Endodermal cell (in vitro differentiated cells): ENCODE data around the gene TDRD7. TPM values are rescaled to one million over a fixed set of nuclear protein-coding genes. Genes with fewer than 3 reads are reported as not detected.

ENCODE experiments used
- DNase-seq: peaks from one replicate; pipeline ENCODE4 v3.0.0-alpha.2; 2017
- H3K27ac ChIP-seq: 2 replicates; pipeline ENCODE4 v1.5.1; 2013; ENCODE audit warnings: mild to moderate bottlenecking, low read depth, low read length, moderate library complexity
- H3K27me3 ChIP-seq: 2 replicates; pipeline ENCODE4 v1.6.1; 2013; ENCODE audit warnings: mild to moderate bottlenecking, low read length, moderate library complexity; ENCODE audit not compliant: insufficient read depth, control insufficient read depth, poor library complexity, severe bottlenecking
- H3K36me3 ChIP-seq: 2 replicates; pipeline ENCODE4 v1.7.0; 2013; ENCODE audit warnings: mild to moderate bottlenecking, low read length, moderate library complexity; ENCODE audit not compliant: control insufficient read depth, insufficient read depth
- H3K4me1 ChIP-seq: one replicate; pipeline ENCODE4 v1.7.0; 2013; ENCODE audit warnings: low read length; ENCODE audit not compliant: control insufficient read depth, insufficient read depth
- H3K4me3 ChIP-seq: 2 replicates; pipeline ENCODE4 v1.5.1; 2013; ENCODE audit warnings: mild to moderate bottlenecking, low read length, moderate library complexity
- H3K9ac ChIP-seq: 2 replicates; pipeline ENCODE4 v1.6.1; 2013; ENCODE audit warnings: mild to moderate bottlenecking, low read length, moderate library complexity; ENCODE audit not compliant: poor library complexity, severe bottlenecking; ENCODE audit errors: extremely low read depth
- H3K9me3 ChIP-seq: 2 replicates; pipeline ENCODE4 v1.6.1; 2013; ENCODE audit warnings: mild to moderate bottlenecking, low read length, moderate library complexity; ENCODE audit not compliant: control insufficient read depth
- H3K27ac Mint-ChIP-seq: 2 replicates; pipeline ENCODE4 v1.8.0; 2020; ENCODE audit warnings: mixed read lengths
- H3K27me3 Mint-ChIP-seq: 2 replicates; pipeline ENCODE4 v1.8.0; 2021; ENCODE audit warnings: mild to moderate bottlenecking, mixed read lengths; ENCODE audit not compliant: insufficient read depth
- H3K36me3 Mint-ChIP-seq: 2 replicates; pipeline ENCODE4 v1.8.0; 2020; ENCODE audit warnings: low read depth, mixed read lengths
- H3K4me1 Mint-ChIP-seq: 2 replicates; pipeline ENCODE4 v1.8.0; 2020; ENCODE audit warnings: mixed read lengths
- H3K4me3 Mint-ChIP-seq: 2 replicates; pipeline ENCODE4 v1.8.0; 2020; ENCODE audit warnings: mild to moderate bottlenecking, moderate library complexity, mixed read lengths
- H3K9me3 Mint-ChIP-seq: 2 replicates; pipeline ENCODE4 v1.8.0; 2020; ENCODE audit warnings: mild to moderate bottlenecking, mixed read lengths
- CTCF ChIP-seq: fragments of 200-600 bp; sonication (generic); conservative IDR thresholded peaks from 2 replicates; pipeline ENCODE4 v1.5.0; 2021; ENCODE audit warnings: antibody characterized with exemption, mild to moderate bottlenecking
- WGBS, 2 experiments: methylation state at CpG; one replicate each; pipeline versions ENCODE4 v1.1.5 to v1.1.7; 2013; ENCODE audit warnings: missing lambda C conversion rate in 2 of 2, mixed read lengths in 1 of 2; ENCODE audit not compliant: insufficient coverage in 1 of 2, insufficient read length in 1 of 2; 5-methylcytosine and 5-hydroxymethylcytosine counted together
- total RNA-seq, 2 donors: library from RNA; stranded (reverse); fragmentation: NEBNext Ultra II Directional in 1 of 2; extraction: Animal tissue kit (Norgen Biotek cat#: 25700) in 1 of 2; gene quantifications; 2 replicates in 1 of 2; 3 replicates in 1 of 2; pipeline ENCODE4 v1.2.1, GENCODE V29; 2021

TDRD7 gene
- total RNA-seq, 2 donors from 2014 or later, result 25.9 to 31.9 TPM

- H3K4me1 Mint-ChIP-seq, result no peaks in the 10 kb centered on the region
- WGBS, 2 experiments, result 67 to 84% methylated on average over 1 of the region's 1 CpG
These were observed 68.3 kb downstream of the TDRD7 start for GRCh38 chr9:97480174-97480573.

GRCh38 chr9:97480749-97481148 lies 68.9 kb downstream of the TDRD7 start:
- Mint-ChIP-seq H3K9me3 (no peaks in the 10 kb centered on the region), H3K27ac (no peak overlapping the region), H3K27me3 (no peaks in the 10 kb centered on the region), H3K4me1 (no peaks in the 10 kb centered on the region), H3K4me3 (no peak overlapping the region), H3K36me3 (peaks cover 27% of the 10 kb centered on the region)
- Histone ChIP-seq H3K27me3 (no peaks in the 10 kb centered on the region), H3K27ac (no peak overlapping the region), H3K4me3 (no peak overlapping the region), H3K9me3 (no peaks in the 10 kb centered on the region), H3K4me1 (no peaks in the 10 kb centered on the region), H3K36me3 (peaks cover 67% of the 10 kb centered on the region), H3K9ac (no peak overlapping the region)
- DNase-seq, result no peak
- 94 to 100% methylated on average over 1 of the region's 1 CpG for WGBS, 2 experiments
- TF ChIP-seq CTCF, result no peak

More at GRCh38 chr9:97480174-97480573, 68.3 kb downstream of the TDRD7 start:
- Mint-ChIP-seq H3K27ac (no peak overlapping the region), H3K36me3 (peaks cover 28% of the 10 kb centered on the region), H3K4me3 (no peak overlapping the region), H3K9me3 (no peaks in the 10 kb centered on the region), H3K27me3 (no peaks in the 10 kb centered on the region)
- no peaks in the 10 kb centered on the region for H3K27me3 ChIP-seq
- no peak overlapping the region for H3K4me3 ChIP-seq
- no peaks in the 10 kb centered on the region for H3K9me3 ChIP-seq
- H3K9ac ChIP-seq, result no peak overlapping the region
- DNase-seq, result no peak
- peaks cover 69% of the 10 kb centered on the region for H3K36me3 ChIP-seq
- no peaks in the 10 kb centered on the region for H3K4me1 ChIP-seq
- H3K27ac ChIP-seq, result no peak overlapping the region
- TF ChIP-seq CTCF, result no peak

GRCh38 chr9:97484134-97484533 lies 72.2 kb downstream of the TDRD7 start:
- Mint-ChIP-seq H3K36me3 (peaks cover 37% of the 10 kb centered on the region), H3K9me3 (peaks cover 8% of the 10 kb centered on the region), H3K4me1 (no peaks in the 10 kb centered on the region), H3K4me3 (no peak overlapping the region), H3K27me3 (no peaks in the 10 kb centered on the region), H3K27ac (no peak overlapping the region)
- no peak for DNase-seq
- Histone ChIP-seq H3K9me3 (peaks cover 17% of the 10 kb centered on the region), H3K4me1 (no peaks in the 10 kb centered on the region), H3K27ac (no peak overlapping the region), H3K36me3 (peaks cover 69% of the 10 kb centered on the region), H3K9ac (no peak overlapping the region), H3K27me3 (no peaks in the 10 kb centered on the region), H3K4me3 (no peak overlapping the region)
- no peak for TF ChIP-seq CTCF
- 92 to 100% methylated on average over 1 of the region's 1 CpG for WGBS, 2 experiments
